Stimulated activated effector memory CD8-positive, alpha-beta T cell treated with anti-CD3 and anti-CD28 coated beads, Interleukin-12 subunit alpha, Interleukin-12 subunit beta, amount 100 ng/mL, for 72 hours (primary cell): ENCODE data around the gene GRK5.
"Not testable (repeated sequence)": the region's sequence is repeated elsewhere in the genome, so short reads cannot be mapped to it uniquely, and the experiment has no call there.

Experiments used
- ATAC-seq: fragments of 150-1000 bp; cut with Tn5 transposase; 2 replicates; pipeline ENCODE4 v1.10.0; 2021
- DNase-seq, 2 donors: peaks; one replicate each; pipeline ENCODE4 v3.0.0; 2021 to 2022; ENCODE audit warnings: low spot score in 2 of 2
- H3K27ac Mint-ChIP-seq: one replicate; pipeline ENCODE4 v1.8.0; 2022; ENCODE audit warnings: mild to moderate bottlenecking, mixed read lengths
- H3K36me3 Mint-ChIP-seq: one replicate; pipeline ENCODE4 v1.8.0; 2022; ENCODE audit warnings: mild to moderate bottlenecking, mixed read lengths
- H3K4me1 Mint-ChIP-seq: one replicate; pipeline ENCODE4 v1.8.0; 2022; ENCODE audit warnings: mixed read lengths
- H3K4me3 Mint-ChIP-seq: one replicate; pipeline ENCODE4 v1.8.0; 2022; ENCODE audit warnings: mild to moderate bottlenecking, mixed read lengths
- H3K9me3 Mint-ChIP-seq: one replicate; pipeline ENCODE4 v1.8.0; 2022; ENCODE audit warnings: mixed read lengths

GRK5 gene

DNA sequence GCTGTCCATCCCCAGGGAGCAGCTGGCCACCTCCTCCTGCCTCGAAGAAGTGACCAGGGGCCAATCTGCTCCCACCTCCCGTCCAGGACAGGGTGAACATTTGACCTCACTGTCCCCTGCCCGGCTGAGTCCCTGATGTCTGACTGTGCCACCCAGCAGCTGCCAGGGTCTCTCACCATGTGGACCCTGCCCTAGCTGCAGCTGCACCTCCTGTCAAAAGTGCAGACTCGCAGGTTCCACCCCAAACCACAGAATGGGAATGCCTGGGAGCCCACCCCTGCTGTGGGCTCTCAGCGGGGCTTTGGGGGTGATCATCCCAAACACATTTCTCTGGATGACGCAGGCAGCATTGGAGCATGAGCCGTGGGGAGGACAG is 249.1 kb downstream of the GRK5 start:
- H3K36me3 Mint-ChIP-seq = no peaks in the 10 kb centered on the region
- no peak overlapping the region for H3K4me3 Mint-ChIP-seq

DNA sequence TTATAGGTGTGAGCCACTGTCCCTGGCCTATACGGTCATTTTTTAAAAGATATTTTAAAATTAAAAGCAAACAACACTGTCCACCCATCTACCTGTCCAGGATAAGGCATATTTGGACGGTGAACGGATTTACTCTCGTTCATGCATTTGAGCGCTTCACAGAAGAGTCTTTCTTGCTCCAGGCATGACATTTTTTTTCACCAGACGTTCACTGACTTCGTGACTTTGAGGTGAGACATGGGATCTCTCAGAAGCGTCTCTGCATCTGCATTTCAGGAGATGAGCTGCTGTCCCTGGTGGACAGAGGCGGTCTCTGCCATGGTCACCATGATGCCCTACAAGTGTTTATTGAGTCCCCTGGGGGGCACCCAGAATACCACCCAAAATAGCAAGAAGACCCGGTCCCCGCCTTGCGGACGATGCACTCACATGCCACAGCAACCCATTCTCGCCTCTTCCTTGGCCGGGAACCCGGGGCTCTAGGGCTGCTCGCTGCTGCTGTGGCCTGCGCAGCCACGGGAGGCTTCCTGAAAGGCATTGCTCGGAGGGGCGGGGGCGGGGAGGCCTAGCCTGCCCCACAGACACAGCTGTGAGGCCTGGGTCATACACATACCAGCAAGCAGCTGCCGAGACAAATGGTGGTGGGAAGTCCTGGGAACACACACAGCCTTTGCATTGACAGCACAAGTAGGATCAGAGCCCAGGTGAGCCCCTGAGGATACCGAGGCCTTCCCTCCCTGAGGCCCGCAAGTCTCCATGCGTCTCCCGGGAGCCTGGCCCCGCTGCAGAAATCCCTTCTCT is 250.8 kb downstream of the GRK5 start:
- Mint-ChIP-seq H3K4me1 (no peaks in the 10 kb centered on the region), H3K36me3 (no peaks in the 10 kb centered on the region), H3K9me3 (peaks cover 4% of the 10 kb centered on the region), H3K27ac (no peak overlapping the region), H3K4me3 (no peak overlapping the region)
- no peak for ATAC-seq
- no peak for DNase-seq

More for the DNA sequence above, 249.1 kb downstream of the GRK5 start:
- DNase-seq (no peak), ATAC-seq (no peak)
- Mint-ChIP-seq H3K4me1 (no peaks in the 10 kb centered on the region), H3K27ac (no peak overlapping the region), H3K9me3 (no peaks in the 10 kb centered on the region)

DNA sequence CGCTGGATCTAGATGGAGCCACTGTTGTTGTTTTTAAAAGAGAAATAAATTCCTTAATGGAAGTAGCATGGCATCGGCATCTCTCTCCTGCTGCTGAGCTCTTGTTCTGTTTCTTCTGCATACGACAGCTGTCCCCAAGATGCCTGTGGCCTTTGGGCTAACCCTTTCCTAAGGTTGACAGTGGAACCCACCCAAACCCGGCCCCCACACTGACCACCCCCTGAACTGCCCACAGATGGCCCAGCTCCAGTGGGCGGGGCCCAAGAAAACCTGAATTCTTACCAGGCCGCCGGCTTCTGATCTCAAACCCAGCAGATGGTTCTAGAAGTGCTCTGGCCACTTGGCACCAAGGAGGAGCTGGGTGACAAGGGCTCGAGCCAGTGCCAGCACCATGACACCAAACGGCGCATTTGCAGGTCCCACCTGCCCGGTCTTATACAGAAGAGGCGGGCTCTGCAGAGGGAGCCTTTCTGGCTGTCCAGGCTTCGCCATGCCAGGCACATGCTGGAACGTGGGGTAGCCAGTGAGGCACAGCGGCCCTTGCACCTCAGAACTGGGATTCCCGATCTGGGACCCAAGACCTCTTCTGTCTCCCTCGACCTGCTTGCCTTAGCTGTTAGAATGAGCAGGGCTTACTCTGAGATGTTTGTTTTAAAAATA is 252.4 kb downstream of the GRK5 start:
- ATAC-seq (no peak), DNase-seq (no peak)
- Mint-ChIP-seq H3K4me3 (no peak overlapping the region), H3K36me3 (no peaks in the 10 kb centered on the region), H3K9me3 (peaks cover 4% of the 10 kb centered on the region), H3K27ac (no peak overlapping the region), H3K4me1 (no peaks in the 10 kb centered on the region)

DNA sequence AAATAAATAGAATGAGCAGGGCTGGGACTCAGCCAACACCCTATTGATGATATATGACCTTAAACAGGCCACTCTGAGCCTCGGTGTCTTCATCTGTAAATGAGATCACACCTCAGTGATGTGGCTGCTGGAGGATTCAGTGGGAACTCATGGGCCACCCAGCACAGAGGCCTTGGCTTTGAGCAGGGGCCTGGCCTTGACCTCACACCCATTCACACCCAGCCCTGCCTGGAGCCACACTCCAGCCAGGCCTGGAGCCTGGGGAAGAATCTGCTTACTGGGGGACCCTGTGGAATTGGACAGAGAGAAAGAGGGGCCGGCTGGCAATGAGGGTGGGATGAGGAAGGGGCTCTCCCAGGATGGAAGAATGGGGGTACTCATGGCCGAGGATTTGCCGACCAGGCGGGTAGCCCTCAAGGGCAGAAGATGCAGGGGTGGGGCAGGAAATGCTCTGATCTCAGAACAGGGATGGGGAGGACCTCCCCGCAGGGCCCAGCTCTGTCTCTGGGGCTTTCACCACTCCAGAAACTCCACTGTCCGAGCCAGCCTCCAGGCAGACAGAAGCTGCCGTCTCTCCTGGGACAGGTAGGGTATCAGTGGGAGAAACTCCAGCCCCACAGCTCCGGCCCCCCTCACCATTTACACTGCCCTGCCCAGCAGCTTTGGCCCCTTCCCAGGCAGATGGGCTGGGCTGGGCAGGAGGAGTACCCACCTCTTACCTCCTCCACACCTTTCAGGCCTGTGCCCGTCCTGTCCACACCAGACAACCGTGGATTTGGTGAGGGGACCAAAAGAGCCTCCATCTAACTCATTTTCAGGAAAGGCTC is 253.2 kb downstream of the GRK5 start:
- Mint-ChIP-seq H3K27ac (peak overlapping the region; percentile 17), H3K9me3 (peaks cover 4% of the 10 kb centered on the region), H3K4me3 (no peak overlapping the region), H3K4me1 (peaks cover 3% of the 10 kb centered on the region), H3K36me3 (no peaks in the 10 kb centered on the region)
- ATAC-seq (peak; percentile 5), DNase-seq (no peak)

DNA sequence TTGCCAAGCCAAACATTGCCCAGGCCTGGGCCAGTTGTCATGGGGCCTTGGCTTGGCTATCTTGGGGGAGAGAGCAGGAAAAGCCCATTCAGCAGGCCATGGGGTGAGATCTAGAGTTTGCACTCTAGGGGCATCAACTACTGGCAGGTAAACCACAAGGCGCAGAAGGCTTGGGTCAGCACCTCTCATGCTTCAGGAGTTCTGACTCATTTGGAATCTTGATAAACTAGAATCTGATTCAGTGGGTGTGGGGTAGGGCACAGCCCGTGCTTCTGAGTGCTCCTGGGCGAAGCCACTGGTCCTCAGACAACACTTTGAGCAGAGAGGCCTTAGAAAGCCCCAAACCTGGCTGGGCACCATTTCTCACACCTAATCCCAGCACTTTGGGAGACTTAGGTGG is 254.0 kb downstream of the GRK5 start:
- Mint-ChIP-seq H3K36me3 (no peaks in the 10 kb centered on the region), H3K4me1 (peaks cover 11% of the 10 kb centered on the region), H3K27ac (peak overlapping the region; percentile 17), H3K4me3 (no peak overlapping the region), H3K9me3 (peaks cover 4% of the 10 kb centered on the region)
- peak; percentile 84 for ATAC-seq
- no peak for DNase-seq

DNA sequence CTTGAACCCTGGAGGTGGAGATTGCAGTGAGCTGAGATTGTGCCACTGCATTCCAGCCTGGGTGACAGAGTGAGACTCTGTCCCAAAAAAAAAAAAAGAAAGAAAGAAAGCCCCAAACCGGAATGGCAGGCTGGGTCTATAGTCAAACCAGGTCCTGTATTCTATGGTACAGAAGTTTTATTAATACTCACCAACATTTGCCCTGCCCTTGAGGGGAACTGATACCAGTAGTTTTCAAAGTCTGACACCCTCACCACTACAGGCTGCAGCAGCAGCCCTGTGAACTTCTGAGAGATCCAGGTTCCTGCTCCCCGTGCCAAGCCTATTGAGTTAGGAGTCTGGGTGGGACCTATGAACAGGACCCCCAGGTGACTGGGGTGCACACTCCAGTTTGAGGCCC is 254.6 kb downstream of the GRK5 start:
- Mint-ChIP-seq H3K4me3 (no peak overlapping the region), H3K9me3 (peaks cover 4% of the 10 kb centered on the region), H3K4me1 (peaks cover 16% of the 10 kb centered on the region), H3K27ac (no peak overlapping the region), H3K36me3 (peaks cover 3% of the 10 kb centered on the region)
- DNase-seq = no peak
- no peak for ATAC-seq

DNA sequence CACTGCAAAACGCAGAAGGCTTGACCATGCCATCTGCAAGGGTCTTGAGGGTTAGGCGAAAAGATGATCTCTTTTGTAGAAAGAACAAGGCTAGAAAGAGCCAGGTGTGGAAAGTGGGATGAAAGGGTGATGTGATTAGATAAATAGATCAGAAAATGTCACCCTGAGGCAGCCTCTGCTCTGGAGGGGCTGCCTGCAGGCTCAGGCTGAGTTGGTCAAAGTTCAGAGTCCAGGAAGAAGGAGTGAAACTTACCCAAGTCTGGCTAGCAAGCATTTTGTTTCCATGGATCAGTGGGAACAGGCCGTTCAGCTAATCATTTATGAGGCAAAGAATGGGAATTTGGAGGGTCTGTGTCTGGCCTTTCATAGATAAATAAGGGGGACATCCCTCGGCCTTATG is 255.4 kb downstream of the GRK5 start:
- H3K27ac Mint-ChIP-seq = no peak overlapping the region
- peaks cover 6% of the 10 kb centered on the region for H3K36me3 Mint-ChIP-seq
- peaks cover 4% of the 10 kb centered on the region for H3K9me3 Mint-ChIP-seq
- no peak for ATAC-seq
- DNase-seq = no peak
- no peak overlapping the region for H3K4me3 Mint-ChIP-seq
- H3K4me1 Mint-ChIP-seq = peaks cover 19% of the 10 kb centered on the region

DNA sequence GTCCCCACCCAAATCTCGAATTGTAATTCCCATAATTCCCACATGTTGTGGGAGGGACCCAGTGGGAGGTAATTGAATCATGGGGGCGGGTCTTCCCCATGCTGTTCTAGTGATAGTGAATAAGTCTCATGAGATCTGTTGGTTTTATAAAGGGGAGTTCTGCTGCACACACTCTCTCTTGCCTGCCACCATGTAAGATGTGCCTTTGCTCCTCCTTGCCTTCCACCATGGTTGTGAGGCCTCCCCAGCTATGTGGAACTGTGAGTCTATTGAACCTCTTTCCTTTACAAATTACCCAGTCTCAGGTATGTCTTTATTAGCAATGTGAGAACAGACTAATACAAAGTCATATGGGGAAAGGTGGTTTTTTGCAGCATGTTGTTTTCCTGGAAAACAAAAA is 255.8 kb downstream of the GRK5 start:
- not testable (repeated sequence) for H3K36me3 Mint-ChIP-seq, ATAC-seq

DNA sequence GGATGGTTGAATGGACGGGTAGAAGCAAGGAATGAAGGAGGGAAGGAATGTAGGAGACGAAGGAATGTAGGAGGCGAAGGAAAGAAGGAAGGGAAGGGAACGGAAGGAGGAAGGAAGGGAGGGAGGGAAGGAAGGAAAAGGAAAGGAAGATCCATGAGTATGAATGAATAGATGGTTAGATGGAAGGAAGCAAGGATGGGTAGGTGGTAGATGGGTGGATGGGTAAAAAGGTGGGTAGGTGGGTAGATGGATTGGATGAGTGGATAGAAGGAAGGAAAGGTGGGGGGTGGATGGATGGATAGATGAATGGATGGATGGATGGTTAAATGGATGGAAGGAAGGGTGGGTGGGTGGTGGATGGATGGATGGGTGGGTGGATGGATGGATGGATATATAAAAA is 257.7 kb downstream of the GRK5 start:
- no peak for ATAC-seq
- Mint-ChIP-seq H3K36me3 (peaks cover 6% of the 10 kb centered on the region), H3K4me1 (peaks cover 19% of the 10 kb centered on the region), H3K4me3 (no peak overlapping the region), H3K27ac (no peak overlapping the region), H3K9me3 (peaks cover 4% of the 10 kb centered on the region)
- DNase-seq = no peak

More for the DNA sequence above, 255.8 kb downstream of the GRK5 start:
- H3K27ac Mint-ChIP-seq, H3K4me3 Mint-ChIP-seq, DNase-seq, H3K9me3 Mint-ChIP-seq: not testable (repeated sequence)
- peaks cover 19% of the 10 kb centered on the region for H3K4me1 Mint-ChIP-seq

DNA sequence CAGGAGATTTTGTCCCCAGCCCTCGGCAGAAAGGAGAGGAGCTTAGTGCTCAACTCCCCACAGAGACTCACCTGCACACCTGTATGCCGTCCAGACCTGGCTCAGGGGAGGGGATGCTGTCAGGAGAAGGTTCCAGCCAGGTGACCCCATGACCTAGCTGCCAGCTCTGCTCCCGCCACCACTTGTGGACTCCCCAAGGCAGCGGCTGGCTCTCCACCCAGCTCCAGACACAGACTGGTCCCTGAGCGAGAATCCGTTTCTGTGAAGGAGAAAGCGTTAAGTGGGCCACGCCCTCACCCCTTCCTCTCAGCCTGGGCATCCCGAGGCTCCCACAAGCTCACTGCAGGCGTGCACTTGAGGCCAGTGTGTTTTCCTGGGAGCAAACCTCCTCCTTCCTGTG is 258.7 kb downstream of the GRK5 start:
- no peak for DNase-seq
- Mint-ChIP-seq H3K36me3 (peaks cover 6% of the 10 kb centered on the region), H3K4me1 (peaks cover 19% of the 10 kb centered on the region), H3K4me3 (no peak overlapping the region), H3K27ac (no peak overlapping the region), H3K9me3 (peaks cover 4% of the 10 kb centered on the region)
- no peak for ATAC-seq

DNA sequence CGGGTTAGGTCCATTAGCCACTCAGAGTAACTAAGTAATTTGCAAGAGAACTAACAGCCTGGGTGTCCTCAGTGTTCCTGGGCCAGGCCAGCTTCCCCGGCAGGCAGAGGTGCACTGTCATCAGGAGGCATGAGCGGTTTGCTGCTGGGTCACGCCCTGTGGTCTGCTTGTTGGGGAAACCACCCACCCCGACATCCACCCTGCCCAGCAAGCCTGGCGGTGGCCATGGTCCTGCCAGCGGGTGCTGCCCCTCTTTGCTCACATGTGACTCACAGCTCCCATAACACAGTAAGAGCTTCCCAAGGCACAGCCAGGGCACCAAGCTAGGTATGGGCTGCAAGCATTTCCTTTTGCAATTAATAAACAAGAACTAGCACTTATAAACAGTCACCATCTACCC is 259.3 kb downstream of the GRK5 start:
- peaks cover 19% of the 10 kb centered on the region for H3K4me1 Mint-ChIP-seq
- DNase-seq (peak; percentile 29 to 58), ATAC-seq (peak; percentile 98)
- no peak overlapping the region for H3K4me3 Mint-ChIP-seq
- H3K27ac Mint-ChIP-seq = no peak overlapping the region
- H3K36me3 Mint-ChIP-seq = peaks cover 6% of the 10 kb centered on the region
- H3K9me3 Mint-ChIP-seq = peaks cover 4% of the 10 kb centered on the region

DNA sequence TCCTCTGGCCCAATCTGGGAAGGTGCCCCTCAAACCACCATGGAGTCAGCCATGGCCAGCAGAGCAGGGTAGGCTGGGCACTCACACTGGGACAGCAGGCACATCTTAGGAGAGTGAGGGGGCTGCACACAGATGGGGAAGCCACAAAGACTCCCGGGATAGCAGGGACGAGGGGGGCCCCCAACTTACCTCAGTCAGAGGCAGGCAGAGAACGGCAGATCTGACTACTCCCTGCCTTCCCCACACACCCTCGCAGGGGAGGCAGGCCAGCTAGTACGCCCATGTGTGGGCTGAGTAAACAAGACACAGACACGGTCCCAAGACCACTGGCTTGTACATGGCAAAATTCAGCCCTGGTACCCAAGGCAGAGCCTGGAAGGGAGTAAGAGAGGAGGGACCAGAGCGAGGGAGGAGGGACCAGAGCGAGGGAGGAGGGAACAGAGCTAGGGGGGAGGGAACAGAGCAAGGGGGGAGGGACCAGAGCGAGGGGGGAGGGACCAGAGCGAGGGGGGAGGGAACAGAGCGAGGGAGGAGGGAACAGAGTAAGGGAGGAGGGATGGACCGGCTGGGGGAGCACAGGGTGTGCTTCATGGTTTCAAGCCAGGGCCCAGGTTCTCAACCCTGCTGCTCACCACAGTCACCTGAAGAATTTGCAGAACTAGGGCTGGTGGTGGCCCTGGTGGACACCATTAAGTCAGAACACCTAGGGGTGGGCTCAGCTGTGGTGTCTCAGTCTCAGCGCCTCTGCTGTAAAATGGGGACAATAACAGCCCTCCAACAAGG is 261.4 kb downstream of the GRK5 start:
- Mint-ChIP-seq H3K36me3 (peaks cover 6% of the 10 kb centered on the region), H3K4me1 (peaks cover 19% of the 10 kb centered on the region), H3K27ac (no peak overlapping the region), H3K9me3 (no peaks in the 10 kb centered on the region), H3K4me3 (no peak overlapping the region)
- DNase-seq (no peak), ATAC-seq (no peak)

DNA sequence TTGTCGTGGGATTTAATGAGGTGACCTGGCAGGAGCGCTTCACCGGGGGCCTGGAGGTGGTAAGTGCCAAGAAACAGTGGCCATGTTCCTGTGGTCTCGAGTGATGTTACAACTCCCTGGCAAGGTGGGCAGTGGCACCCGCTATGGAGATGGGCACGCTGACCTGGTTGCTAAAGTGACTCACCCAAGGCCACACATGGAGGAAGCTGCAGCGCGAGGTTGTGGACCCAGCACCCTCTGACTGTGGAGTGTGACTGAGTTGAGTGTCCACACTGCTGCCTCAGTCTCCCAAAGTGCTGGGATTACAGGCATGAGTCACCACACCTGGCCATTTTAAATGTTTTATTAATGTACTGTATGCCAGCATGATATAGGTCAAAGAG is 261.9 kb downstream of the GRK5 start:
- ATAC-seq = no peak
- Mint-ChIP-seq H3K4me3 (no peak overlapping the region), H3K36me3 (peaks cover 6% of the 10 kb centered on the region), H3K27ac (no peak overlapping the region), H3K9me3 (no peaks in the 10 kb centered on the region), H3K4me1 (peaks cover 19% of the 10 kb centered on the region)
- DNase-seq = no peak

DNA sequence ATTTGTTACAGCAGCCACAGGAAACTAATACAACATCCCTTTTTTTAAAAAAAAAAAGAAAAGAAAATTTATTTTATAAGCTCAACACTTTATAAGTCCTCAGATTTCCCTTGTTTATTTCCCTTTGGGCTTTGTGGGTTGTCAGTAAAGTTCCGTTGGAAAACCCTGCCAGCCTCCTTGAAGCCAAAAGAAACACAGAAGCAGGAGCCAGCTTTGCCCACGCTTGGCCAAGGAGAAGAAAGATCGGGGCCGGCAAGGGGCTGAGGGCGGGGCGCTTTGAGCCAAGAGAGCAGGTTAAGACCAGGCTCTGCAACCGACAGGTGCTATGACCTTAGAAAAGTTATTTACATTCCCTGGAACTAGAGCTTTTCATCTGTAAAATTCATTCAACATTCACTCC is 262.5 kb downstream of the GRK5 start:
- no peak overlapping the region for H3K4me3 Mint-ChIP-seq
- ATAC-seq (no peak), DNase-seq (no peak)
- peaks cover 6% of the 10 kb centered on the region for H3K36me3 Mint-ChIP-seq
- peaks cover 19% of the 10 kb centered on the region for H3K4me1 Mint-ChIP-seq
- no peaks in the 10 kb centered on the region for H3K9me3 Mint-ChIP-seq
- H3K27ac Mint-ChIP-seq = no peak overlapping the region
